K562 (cell line): ENCODE data around the gene TICRR. TPM values are rescaled to one million over a fixed set of nuclear protein-coding genes. Genes with fewer than 3 reads are reported as not detected.
A peak's percentile ranks its signal among the peaks of the same experiment; 100 is the strongest.

Experiments used
- ATF2 ChIP-seq: sonication (generic); formaldehyde crosslinking; IDR thresholded peaks from 2 replicates; pipeline ENCODE4 v1.8.1; 2022; ENCODE audit warnings: missing genetic modification reagents
- ATF7 ChIP-seq: fragments of 450-650 bp; IDR thresholded peaks from 2 replicates; pipeline ENCODE4 v1.7.1; 2014; ENCODE audit warnings: mild to moderate bottlenecking, moderate library complexity
- CBX5 ChIP-seq: IDR thresholded peaks from 2 replicates; pipeline ENCODE4 v1.6.1; 2014; ENCODE audit warnings: low read depth, borderline replicate concordance
- CHD1 ChIP-seq: fragments of 200-600 bp; sonication (generic); IDR thresholded peaks from one replicate; pipeline ENCODE4 v1.6.1; 2012; ENCODE audit warnings: mild to moderate bottlenecking, moderate library complexity, low read length, inconsistent platforms
- DMBX1 ChIP-seq: fragments of 250-450 bp; sonication (Bioruptor Pico); IDR thresholded peaks from 2 replicates; pipeline ENCODE4 v1.8.0; 2022; ENCODE audit warnings: inconsistent platforms, mild to moderate bottlenecking, moderate library complexity, borderline replicate concordance
- HNRNPH1 ChIP-seq: fragments of 200-400 bp; formaldehyde crosslinking; optimal IDR thresholded peaks from 2 replicates; pipeline ENCODE3; 2017; ENCODE audit warnings: low read depth, mild to moderate bottlenecking, low read length, moderate library complexity
- KDM4B ChIP-seq, 2 experiments: fragments of 450-650 bp in 1 of 2; sonication (generic) in 1 of 2; IDR thresholded peaks; 2 replicates each; pipeline ENCODE4 v1.6.1; 2016 to 2017; ENCODE audit warnings: borderline replicate concordance in 2 of 2, antibody characterized with exemption in 1 of 2, low read depth in 1 of 2, mild to moderate bottlenecking in 1 of 2
- NFXL1 ChIP-seq: fragments of 450-650 bp; formaldehyde crosslinking; IDR thresholded peaks from 2 replicates; pipeline ENCODE4 v1.4.0; 2021; ENCODE audit warnings: mild to moderate bottlenecking
- PTRF ChIP-seq: fragments of 450-650 bp; IDR thresholded peaks from 2 replicates; pipeline ENCODE4 v1.6.1; 2016; ENCODE audit warnings: mild to moderate bottlenecking, missing genetic modification characterization, missing compliant biosample characterization
- REST ChIP-seq, 2 experiments: fragments of 450-650 bp; formaldehyde crosslinking in 1 of 2; IDR thresholded peaks; 2 replicates each; pipeline versions ENCODE4 v1.4.0 to v1.6.1; 2014 to 2020; ENCODE audit warnings: mild to moderate bottlenecking in 2 of 2, borderline replicate concordance in 1 of 2, low read depth in 1 of 2
- STAT6 ChIP-seq: sonication (generic); formaldehyde crosslinking; IDR thresholded peaks from 2 replicates; pipeline ENCODE4 v1.8.1; 2023; ENCODE audit warnings: mild to moderate bottlenecking, missing genetic modification reagents
- TEAD1 ChIP-seq, 2 experiments: fragments of 450-650 bp in 1 of 2; sonication (generic) in 1 of 2; formaldehyde crosslinking; IDR thresholded peaks; 2 replicates each; pipeline versions ENCODE4 v1.4.0 to v1.8.0; 2020 to 2022; ENCODE audit warnings: mild to moderate bottlenecking in 2 of 2, missing genetic modification reagents in 1 of 2
- ZBED1 ChIP-seq: IDR thresholded peaks from 2 replicates; pipeline ENCODE4 v1.6.1; 2014
- ZFPM2 ChIP-seq: fragments of 250-450 bp; sonication (Bioruptor Pico); IDR thresholded peaks from 2 replicates; pipeline ENCODE4 v1.5.1; 2022; ENCODE audit warnings: mild to moderate bottlenecking
- ZNF134 ChIP-seq: fragments of 250-450 bp; sonication (Bioruptor Pico); conservative IDR thresholded peaks from 2 replicates; pipeline ENCODE4 v1.4.0; 2020
- ZNF586 ChIP-seq: fragments of 450-650 bp; formaldehyde crosslinking; conservative IDR thresholded peaks from 2 replicates; pipeline ENCODE4 v1.4.0; 2020; ENCODE audit warnings: mild to moderate bottlenecking, moderate library complexity
- ZNF668 ChIP-seq: fragments of 250-450 bp; sonication (Bioruptor Pico); IDR thresholded peaks from 2 replicates; pipeline ENCODE4 v1.8.0; 2022; ENCODE audit warnings: mild to moderate bottlenecking, inconsistent platforms
- polyA plus RNA-seq, 8 experiments: library from polyadenylated mRNA; depleted of rRNA in 4 of 8; stranded (reverse) in 5 of 8; unstranded in 3 of 8; fragments of >200 nt; fragmentation: Nextera tagmentation in 2 of 8; fragmentation: Illumina TruSeq in 1 of 8; extraction: Ambion mirVana in 2 of 8; extraction: Trizol in 1 of 8; gene quantifications; 2 replicates each; pipeline versions ENCODE4 v1.2.1 to v1.2.3, GENCODE V29; 2011 to 2014; ENCODE audit warnings: inconsistent platforms in 1 of 8, missing spikeins in 1 of 8
- total RNA-seq, 7 experiments: library from RNA; depleted of rRNA in 6 of 7; stranded (reverse); fragments of >200 nt in 6 of 7; fragmentation: Illumina TruSeq in 2 of 7; extraction: Trizol in 2 of 7; gene quantifications; 2 replicates each; pipeline versions ENCODE4 v1.2.1 to v1.2.3, GENCODE V29; 2011 to 2021; ENCODE audit warnings: low replicate concordance in 1 of 7

TICRR gene
- total and polyA plus RNA-seq, 9 of the 15 experiments (the other 6 are each of a cell fraction or from before 2014, with no cell fraction given), result 0.84 to 22.9 (median 13.7) TPM

GRCh38 chr15:89575146-89575655 is at the start of gene TICRR (continued):
- TF ChIP-seq STAT6 (CRISPR knock-in tag), result no peak
- no peak for TF ChIP-seq PTRF (tag)
- TF ChIP-seq DMBX1 (CRISPR knock-in tag), result no peak
- TF ChIP-seq ZNF586 (CRISPR knock-in tag), result no peak
- no peak for TF ChIP-seq CBX5
- no peak for TF ChIP-seq ATF2 (CRISPR knock-in tag)
- no peak for TF ChIP-seq KDM4B (IDR thresholded peaks at IDR 0.05; ENCODE audit: borderline replicate concordance in 2 of 2, low read depth in 1 of 2)
- peak; percentile 73 for TF ChIP-seq ATF7
- TF ChIP-seq TEAD1 (CRISPR knock-in tag; IDR thresholded peaks at IDR 0.05), result no peak
- TF ChIP-seq ZBED1, result no peak
- no peak for TF ChIP-seq CHD1
- no peak for TF ChIP-seq ZFPM2 (CRISPR knock-in tag)
- TF ChIP-seq HNRNPH1, result no peak
- TF ChIP-seq REST (IDR thresholded peaks at IDR 0.05; ENCODE audit: borderline replicate concordance), result no peak
- TF ChIP-seq REST (CRISPR knock-in tag; IDR thresholded peaks at IDR 0.05; ENCODE audit: low read depth), result no peak
- TF ChIP-seq ZNF134 (CRISPR knock-in tag), result no peak
- no peak for TF ChIP-seq NFXL1
- no peak for TF ChIP-seq ZNF668 (CRISPR knock-in tag)
